Thyroid gland (tissue), 4 donors: Measurements from ENCODE around the gene LRRFIP1. TPM values are rescaled to one million over a fixed set of nuclear protein-coding genes. Genes with fewer than 3 reads are reported as not detected.

Experiments
- DNase-seq, 2 donors: peaks; one replicate each; pipeline ENCODE4 v3.0.0-alpha.2; 2019
- H3K27ac ChIP-seq, 3 donors: fragments of 200-600 bp; sonication (generic); 1 replicate in 2 of 3; 2 replicates in 1 of 3; pipeline ENCODE4 v1.5.1; 2016 to 2019; ENCODE audit warnings: mild to moderate bottlenecking in 1 of 3, moderate library complexity in 1 of 3
- H3K27me3 ChIP-seq: fragments of 200-600 bp; sonication (generic); one replicate; pipeline ENCODE4 v1.5.1; 2019
- H3K36me3 ChIP-seq, 2 donors: fragments of 200-600 bp; sonication (generic); one replicate each; pipeline ENCODE4 v1.5.1; 2016 to 2019
- H3K4me1 ChIP-seq, 2 donors: fragments of 200-600 bp; sonication (generic); one replicate each; pipeline ENCODE4 v1.5.1; 2017 to 2019
- H3K4me3 ChIP-seq, 3 donors: fragments of 200-600 bp; sonication (generic); replicated peaks in 1 of 3; 1 replicate in 2 of 3; 2 replicates in 1 of 3; pipeline ENCODE4 v1.5.1; 2016; ENCODE audit warnings: mild to moderate bottlenecking in 1 of 3
- H3K9me3 ChIP-seq: fragments of 200-600 bp; sonication (generic); one replicate; pipeline ENCODE4 v1.5.1; 2017
- CTCF ChIP-seq, 6 experiments: fragments of 200-600 bp in 3 of 6; fragments of 450-650 bp in 3 of 6; sonication (generic) in 3 of 6; IDR thresholded peaks; one replicate each; pipeline ENCODE4 v1.5.1; 2016 to 2019; ENCODE audit warnings: antibody characterized with exemption in 6 of 6, mild to moderate bottlenecking in 2 of 6, inconsistent platforms in 1 of 6, moderate library complexity in 1 of 6
- POLR2A ChIP-seq, 2 donors: fragments of 450-650 bp; IDR thresholded peaks; one replicate each; pipeline ENCODE4 v1.6.1; 2017; ENCODE audit warnings: antibody characterized with exemption in 2 of 2, mild to moderate bottlenecking in 2 of 2, moderate library complexity in 1 of 2
- WGBS, 2 donors: methylation state at CpG; one replicate each; pipeline ENCODE4 v1.1.5; 2017; 5-methylcytosine and 5-hydroxymethylcytosine counted together
- intact Hi-C: fragments of 100-400 bp; cut with DNase I; formaldehyde crosslinking; loops from one replicate; pipeline ENCODE4 v1.15.1; 2023
- total RNA-seq, 4 donors: library from RNA; depleted of rRNA; stranded (reverse); fragments of >200 nt; gene quantifications; one replicate each; pipeline ENCODE4 v1.2.3, GENCODE V29; 2016

The LRRFIP1 gene
- total RNA-seq, 4 donors from 2014 or later = 76.1 to 113 (median 96.6) TPM

GRCh38 chr2:237716011-237716410 is 88.6 kb downstream of the LRRFIP1 start:
- H3K27me3 ChIP-seq = no peaks in the 10 kb centered on the region
- DNase-seq = no peak
- intact Hi-C loops = no loop called here
- TF ChIP-seq POLR2A (IDR thresholded peaks at IDR 0.05) (no peak), CTCF (IDR thresholded peaks at IDR 0.05) (no peak)
- no peaks in the 10 kb centered on the region for H3K9me3 ChIP-seq
- peaks cover 5 to 20% of the 10 kb centered on the region in 2 donors for H3K4me1 ChIP-seq
- H3K36me3 ChIP-seq = no peaks in the 10 kb centered on the region
- H3K27ac ChIP-seq = peak overlapping the region; percentile 55 to 80 (median 67)
- H3K4me3 ChIP-seq = no peak overlapping the region

GRCh38 chr2:237717366-237718276 is 90.2 kb downstream of the LRRFIP1 start:
- no peak for TF ChIP-seq CTCF (IDR thresholded peaks at IDR 0.05)
- TF ChIP-seq POLR2A (IDR thresholded peaks at IDR 0.05) = no peak
- Histone ChIP-seq H3K27me3 (no peaks in the 10 kb centered on the region), H3K4me3 (no peak overlapping the region), H3K4me1 (peaks cover 5 to 20% of the 10 kb centered on the region in 2 donors), H3K9me3 (no peaks in the 10 kb centered on the region), H3K27ac (no peak overlapping the region), H3K36me3 (no peaks in the 10 kb centered on the region)
- WGBS, 2 donors = 90 to 91% methylated on average over 24 of the region's 24 CpGs
- DNase-seq = no peak
- intact Hi-C loops = no loop called here

- DNase-seq = no peak
- Histone ChIP-seq H3K9me3 (no peaks in the 10 kb centered on the region), H3K4me3 (no peak overlapping the region), H3K36me3 (no peaks in the 10 kb centered on the region), H3K4me1 (peaks cover 5 to 20% of the 10 kb centered on the region in 2 donors), H3K27me3 (no peaks in the 10 kb centered on the region), H3K27ac (no peak overlapping the region)
- WGBS, 2 donors = 87 to 90% methylated on average over 9 of the region's 9 CpGs
- TF ChIP-seq CTCF (IDR thresholded peaks at IDR 0.05) = no peak
- no peak for TF ChIP-seq POLR2A (IDR thresholded peaks at IDR 0.05)
- intact Hi-C loops = no loop called here
These were observed 90.9 kb downstream of the LRRFIP1 start for GRCh38 chr2:237718277-237718634.

- WGBS, 2 donors = 97 to 98% methylated on average over 7 of the region's 7 CpGs
- Histone ChIP-seq H3K4me1 (peaks cover 0 to 12% of the 10 kb centered on the region in 2 donors), H3K27ac (no peak overlapping the region), H3K4me3 (no peak overlapping the region), H3K36me3 (no peaks in the 10 kb centered on the region), H3K27me3 (no peaks in the 10 kb centered on the region), H3K9me3 (no peaks in the 10 kb centered on the region)
- intact Hi-C loops = no loop called here
- TF ChIP-seq POLR2A (IDR thresholded peaks at IDR 0.05) = no peak
- TF ChIP-seq CTCF (IDR thresholded peaks at IDR 0.05) = no peak
- DNase-seq = no peak
These were observed 93.1 kb downstream of the LRRFIP1 start for GRCh38 chr2:237720444-237720843.

GRCh38 chr2:237720957-237721356 is 93.6 kb downstream of the LRRFIP1 start:
- no peaks in the 10 kb centered on the region for H3K36me3 ChIP-seq
- H3K4me3 ChIP-seq = no peak overlapping the region
- H3K9me3 ChIP-seq = no peaks in the 10 kb centered on the region
- WGBS, 2 donors = 88 to 89% methylated on average over 7 of the region's 7 CpGs
- no peak for DNase-seq
- H3K4me1 ChIP-seq = peaks cover 0 to 11% of the 10 kb centered on the region in 2 donors
- TF ChIP-seq POLR2A (IDR thresholded peaks at IDR 0.05) (no peak), CTCF (IDR thresholded peaks at IDR 0.05) (no peak)
- no peak overlapping the region for H3K27ac ChIP-seq
- no peaks in the 10 kb centered on the region for H3K27me3 ChIP-seq
- intact Hi-C loops = no loop called here
